HepG2 (cell line): Measurements from ENCODE around the gene STUB1. TPM values are rescaled to one million over a fixed set of nuclear protein-coding genes. Genes with fewer than 3 reads are reported as not detected.

ENCODE experiments used
- HNRNPL ChIP-seq: fragments of 200-400 bp; formaldehyde crosslinking; IDR thresholded peaks from 2 replicates; pipeline ENCODE4 v1.6.1; 2017; ENCODE audit warnings: mild to moderate bottlenecking, low read depth, low read length
- IRF2 ChIP-seq: IDR thresholded peaks from 2 replicates; pipeline ENCODE4 v1.6.1; 2018; ENCODE audit warnings: missing genetic modification reagents, missing compliant biosample characterization
- MEIS1 ChIP-seq: sonication (generic); formaldehyde crosslinking; IDR thresholded peaks from 2 replicates; pipeline ENCODE4 v1.9.0; 2021; ENCODE audit warnings: mild to moderate bottlenecking, missing genetic modification reagents, moderate library complexity, borderline replicate concordance
- RARA ChIP-seq: IDR thresholded peaks from 2 replicates; pipeline ENCODE4 v1.6.1; 2016; ENCODE audit warnings: missing genetic modification reagents, missing compliant biosample characterization
- SAP130 ChIP-seq: IDR thresholded peaks from 2 replicates; pipeline ENCODE4 v1.6.1; 2016; ENCODE audit warnings: low read depth
- SNAPC4 ChIP-seq: sonication (generic); formaldehyde crosslinking; IDR thresholded peaks from 2 replicates; pipeline ENCODE4 v1.4.0; 2020; ENCODE audit warnings: mild to moderate bottlenecking, missing genetic modification reagents
- ZC3H13 ChIP-seq: sonication (generic); formaldehyde crosslinking; IDR thresholded peaks from 2 replicates; pipeline ENCODE4 v1.8.1; 2023; ENCODE audit warnings: mild to moderate bottlenecking, missing genetic modification reagents, moderate library complexity
- ZNF205 ChIP-seq: IDR thresholded peaks from 2 replicates; pipeline ENCODE4 v1.6.1; 2018; ENCODE audit warnings: missing biosample characterization, missing genetic modification reagents
- ZNF430 ChIP-seq: sonication (generic); formaldehyde crosslinking; IDR thresholded peaks from 2 replicates; pipeline ENCODE4 v1.9.0; 2021; ENCODE audit warnings: mild to moderate bottlenecking, missing genetic modification reagents
- ZNF574 ChIP-seq: sonication (generic); formaldehyde crosslinking; IDR thresholded peaks from 2 replicates; pipeline ENCODE4 v1.4.0; 2020; ENCODE audit warnings: missing genetic modification reagents
- ZNF768 ChIP-seq: sonication (generic); formaldehyde crosslinking; IDR thresholded peaks from 2 replicates; pipeline ENCODE4 v1.4.0; 2020; ENCODE audit warnings: missing genetic modification reagents
- ZNF772 ChIP-seq: sonication (generic); formaldehyde crosslinking; IDR thresholded peaks from 2 replicates; pipeline ENCODE4 v1.5.0; 2020; ENCODE audit warnings: mild to moderate bottlenecking, missing genetic modification reagents
- ZNF784 ChIP-seq: sonication (generic); formaldehyde crosslinking; IDR thresholded peaks from 2 replicates; pipeline ENCODE4 v1.5.1; 2020; ENCODE audit warnings: missing genetic modification reagents, mild to moderate bottlenecking, borderline replicate concordance
- ZNF788 ChIP-seq: sonication (generic); formaldehyde crosslinking; IDR thresholded peaks from 2 replicates; pipeline ENCODE4 v1.5.0; 2020; ENCODE audit warnings: mild to moderate bottlenecking, missing genetic modification reagents, borderline replicate concordance
- ZSCAN29 ChIP-seq: sonication (generic); formaldehyde crosslinking; conservative IDR thresholded peaks from 2 replicates; pipeline ENCODE4 v1.4.0; 2020; ENCODE audit warnings: mild to moderate bottlenecking, missing genetic modification reagents
- polyA plus RNA-seq, 8 experiments: library from polyadenylated mRNA; depleted of rRNA in 3 of 8; stranded (reverse) in 7 of 8; unstranded in 1 of 8; fragments of >200 nt; fragmentation: Illumina TruSeq in 4 of 8; extraction: Trizol in 4 of 8; gene quantifications; 2 replicates each; pipeline versions ENCODE4 v1.2.1 to v1.2.3, GENCODE V29; 2011 to 2016; ENCODE audit warnings: low read depth in 4 of 8, missing spikeins in 1 of 8, mixed read lengths in 1 of 8; ENCODE audit not compliant: insufficient read depth in 1 of 8
- total RNA-seq, 5 experiments: library from RNA; depleted of rRNA; stranded (reverse); fragments of >200 nt; fragmentation: Illumina TruSeq; extraction: Trizol; gene quantifications; 2 replicates each; pipeline ENCODE4 v1.2.3, GENCODE V29; 2016; ENCODE audit warnings: low read depth in 1 of 5

The STUB1 gene
- total and polyA plus RNA-seq, 2 of the 13 experiments (the other 11 are each of a cell fraction or from before 2014, with no cell fraction given): 52.9 to 78.2 TPM

- TF ChIP-seq ZNF574 (CRISPR knock-in tag) (peak; percentile 84), RARA (CRISPR knock-in tag) (no peak), ZNF430 (CRISPR knock-in tag) (0 out of 2 replicates have a peak, but pooled peaks have one; percentile 84), HNRNPL (peak; percentile 65; the same call in 1 of the 2 replicates), MEIS1 (CRISPR knock-in tag) (peak; percentile 59; the same call in 1 of the 2 replicates), ZNF772 (CRISPR knock-in tag) (peak; percentile 84; the same call in 1 of the 2 replicates), IRF2 (CRISPR knock-in tag) (peak; percentile 65; the same call in 1 of the 2 replicates), ZNF784 (CRISPR knock-in tag) (peak; percentile 64; the same call in 1 of the 2 replicates), ZC3H13 (CRISPR knock-in tag) (peak; percentile 91), ZNF768 (CRISPR knock-in tag) (peak; percentile 18; the same call in 1 of the 2 replicates), ZNF205 (CRISPR knock-in tag) (no peak), ZSCAN29 (CRISPR knock-in tag) (no peak), SAP130 (CRISPR knock-in tag) (peak; percentile 84), ZNF788 (CRISPR knock-in tag) (0 out of 2 replicates have a peak, but pooled peaks have one; percentile 31), SNAPC4 (CRISPR knock-in tag) (0 out of 2 replicates have a peak, but pooled peaks have one; percentile 6)
Observed at GRCh38 chr16:678858-679813, 1.1 kb upstream of the STUB1 start (continued).
